ENCODE measurements around the gene ZNF70. TPM values are rescaled to one million over a fixed set of nuclear protein-coding genes. Genes with fewer than 3 reads are reported as not detected.

ZNF70 gene
- total and polyA plus RNA-seq, 2 of the 13 experiments (the other 11 are each of a cell fraction or from before 2014, with no cell fraction given), result 0.62 to 3.6 TPM

DNA sequence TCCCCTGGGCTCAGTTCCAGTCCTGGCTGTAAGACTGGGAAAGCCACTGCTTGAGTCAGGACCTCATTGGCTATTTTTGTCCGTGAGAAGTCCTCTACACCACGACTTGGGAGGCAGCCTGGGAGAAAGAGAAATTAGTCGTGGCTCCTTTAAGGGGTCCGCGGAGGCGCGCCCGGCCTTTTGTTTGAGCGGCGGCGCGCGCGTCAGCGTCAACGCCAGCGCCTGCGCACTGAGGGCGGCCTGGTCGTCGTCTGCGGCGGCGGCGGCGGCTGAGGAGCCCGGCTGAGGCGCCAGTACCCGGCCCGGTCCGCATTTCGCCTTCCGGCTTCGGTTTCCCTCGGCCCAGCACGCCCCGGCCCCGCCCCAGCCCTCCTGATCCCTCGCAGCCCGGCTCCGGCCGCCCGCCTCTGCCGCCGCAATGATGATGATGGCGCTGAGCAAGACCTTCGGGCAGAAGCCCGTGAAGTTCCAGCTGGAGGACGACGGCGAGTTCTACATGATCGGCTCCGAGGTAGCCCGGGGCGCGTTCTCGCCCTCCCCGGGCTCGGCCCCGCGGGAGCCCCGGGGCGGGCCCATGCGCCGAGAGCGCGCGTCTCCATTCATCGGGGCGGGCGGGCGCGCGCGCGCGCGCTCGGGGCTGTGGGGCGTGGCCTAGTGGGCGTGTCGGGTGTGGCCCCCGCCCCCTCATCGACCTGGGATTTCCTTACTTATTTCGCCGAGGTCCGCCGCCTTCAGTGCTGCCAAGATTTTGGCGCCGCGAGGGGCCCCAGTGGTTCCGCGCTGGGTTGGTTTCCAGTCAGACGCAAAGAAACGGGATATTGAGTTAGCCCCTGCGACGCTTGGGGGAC, 36.1 kb upstream of the ZNF70 start, which contains the start of gene SMARCB1 (continued):
- TF ChIP-seq, protein P1, sequence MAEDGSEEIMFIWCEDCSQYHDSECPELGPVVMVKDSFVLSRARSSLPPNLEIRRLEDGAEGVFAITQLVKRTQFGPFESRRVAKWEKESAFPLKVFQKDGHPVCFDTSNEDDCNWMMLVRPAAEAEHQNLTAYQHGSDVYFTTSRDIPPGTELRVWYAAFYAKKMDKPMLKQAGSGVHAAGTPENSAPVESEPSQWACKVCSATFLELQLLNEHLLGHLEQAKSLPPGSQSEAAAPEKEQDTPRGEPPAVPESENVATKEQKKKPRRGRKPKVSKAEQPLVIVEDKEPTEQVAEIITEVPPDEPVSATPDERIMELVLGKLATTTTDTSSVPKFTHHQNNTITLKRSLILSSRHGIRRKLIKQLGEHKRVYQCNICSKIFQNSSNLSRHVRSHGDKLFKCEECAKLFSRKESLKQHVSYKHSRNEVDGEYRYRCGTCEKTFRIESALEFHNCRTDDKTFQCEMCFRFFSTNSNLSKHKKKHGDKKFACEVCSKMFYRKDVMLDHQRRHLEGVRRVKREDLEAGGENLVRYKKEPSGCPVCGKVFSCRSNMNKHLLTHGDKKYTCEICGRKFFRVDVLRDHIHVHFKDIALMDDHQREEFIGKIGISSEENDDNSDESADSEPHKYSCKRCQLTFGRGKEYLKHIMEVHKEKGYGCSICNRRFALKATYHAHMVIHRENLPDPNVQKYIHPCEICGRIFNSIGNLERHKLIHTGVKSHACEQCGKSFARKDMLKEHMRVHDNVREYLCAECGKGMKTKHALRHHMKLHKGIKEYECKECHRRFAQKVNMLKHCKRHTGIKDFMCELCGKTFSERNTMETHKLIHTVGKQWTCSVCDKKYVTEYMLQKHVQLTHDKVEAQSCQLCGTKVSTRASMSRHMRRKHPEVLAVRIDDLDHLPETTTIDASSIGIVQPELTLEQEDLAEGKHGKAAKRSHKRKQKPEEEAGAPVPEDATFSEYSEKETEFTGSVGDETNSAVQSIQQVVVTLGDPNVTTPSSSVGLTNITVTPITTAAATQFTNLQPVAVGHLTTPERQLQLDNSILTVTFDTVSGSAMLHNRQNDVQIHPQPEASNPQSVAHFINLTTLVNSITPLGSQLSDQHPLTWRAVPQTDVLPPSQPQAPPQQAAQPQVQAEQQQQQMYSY (CRISPR knock-in tag; IDR thresholded peaks at IDR 0.05), result no peak
- peak in 1 of 2 experiments; percentile 70; a peak in 3 of 4 replicates for TF ChIP-seq HMGXB4 (CRISPR knock-in tag; IDR thresholded peaks at IDR 0.05; ENCODE audit: borderline replicate concordance in 1 of 2, low read depth in 1 of 2)
- no peak for TF ChIP-seq ZNF572 (CRISPR knock-in tag; IDR thresholded peaks at IDR 0.05)
- TF ChIP-seq KLF6 (CRISPR knock-in tag; IDR thresholded peaks at IDR 0.05), result 0 out of 2 replicates have a peak, but pooled peaks have one; percentile 40
- TF ChIP-seq ZNF615 (CRISPR knock-in tag; IDR thresholded peaks at IDR 0.05; ENCODE audit: borderline replicate concordance), result no peak
- TF ChIP-seq CAMTA2 (CRISPR knock-in tag; IDR thresholded peaks at IDR 0.05; ENCODE audit: borderline replicate concordance), result 0 out of 2 replicates have a peak, but pooled peaks have one; percentile 85
- TF ChIP-seq TMF1 (CRISPR knock-in tag; IDR thresholded peaks at IDR 0.05; ENCODE audit: low read depth), result no peak; the same call in 1 of the 2 replicates
